Stimulated activated CD4-positive, alpha-beta T cell treated with anti-CD3 and anti-CD28 coated beads, TNF-alpha, amount 100 ng/mL, for 4 hours (primary cell): ENCODE measurements around the gene ZNF804B.

Source experiments
- DNase-seq, 3 experiments: peaks; one replicate each; pipeline ENCODE4 v3.0.0-alpha.2; 2020; ENCODE audit warnings: low read depth in 3 of 3

Gene ZNF804B

GRCh38 chr7:89265631-89266030 is 506.1 kb downstream of the ZNF804B start:
- DNase-seq, result no peak

DNA sequence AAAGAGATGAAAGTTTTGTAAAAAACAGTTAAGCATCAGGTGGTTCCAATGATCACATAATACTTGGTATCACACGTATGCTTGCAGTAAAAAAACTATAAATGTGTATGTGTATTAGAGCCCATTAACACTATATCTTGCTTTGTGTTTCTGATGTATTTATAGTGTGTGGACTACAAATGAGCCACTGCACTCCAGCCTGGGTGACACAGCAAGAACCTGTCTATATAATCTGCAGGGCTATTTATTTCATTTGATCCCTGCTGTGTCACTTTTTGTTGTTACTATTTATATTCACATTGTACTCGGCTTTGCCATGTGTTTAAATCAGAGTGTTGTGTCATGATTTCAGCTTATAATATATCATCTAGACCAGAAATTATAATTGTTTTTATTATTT is 523.8 kb downstream of the ZNF804B start:
- no peak for DNase-seq

DNA sequence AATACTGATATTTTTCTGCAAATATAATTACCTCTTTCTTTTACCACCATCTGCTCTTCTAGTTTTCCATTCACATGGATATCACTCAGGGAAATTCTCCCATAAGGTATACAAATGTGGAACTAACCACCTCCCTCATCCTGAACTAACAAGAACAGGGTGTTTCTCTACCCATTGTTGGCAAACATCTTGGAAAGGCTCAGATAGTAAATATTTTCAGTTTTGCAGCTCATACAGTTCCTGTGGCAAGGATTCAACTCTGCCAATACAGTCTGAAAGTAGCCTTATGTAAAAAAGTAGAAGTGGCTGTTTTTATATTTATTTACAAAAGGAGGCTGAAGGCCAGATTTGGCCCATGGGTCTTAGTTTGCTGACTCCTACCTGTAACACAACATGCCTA is 549.0 kb downstream of the ZNF804B start:
- no peak for DNase-seq

- no peak for DNase-seq
Observed at GRCh38 chr7:89311886-89312285, 552.4 kb downstream of the ZNF804B start.

DNA sequence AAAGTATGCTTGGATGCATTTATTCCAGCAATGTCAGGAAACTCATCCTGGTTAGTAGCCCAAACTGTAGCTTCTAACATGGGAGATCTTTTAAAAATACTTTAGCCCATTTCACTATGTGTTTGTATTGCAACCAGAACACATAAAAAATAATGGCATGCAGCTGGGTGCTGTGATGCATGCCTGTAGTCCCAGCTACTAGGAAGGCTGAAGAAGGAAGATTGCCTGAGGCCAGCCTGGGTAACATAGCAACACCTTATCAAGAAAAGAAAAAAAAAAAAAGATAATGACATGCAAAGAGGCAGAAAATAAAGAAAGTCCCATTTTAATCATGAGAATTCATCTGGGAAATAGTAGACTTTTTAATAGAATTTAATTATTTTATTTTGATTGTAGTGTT is 553.1 kb downstream of the ZNF804B start:
- DNase-seq, result no peak

DNA sequence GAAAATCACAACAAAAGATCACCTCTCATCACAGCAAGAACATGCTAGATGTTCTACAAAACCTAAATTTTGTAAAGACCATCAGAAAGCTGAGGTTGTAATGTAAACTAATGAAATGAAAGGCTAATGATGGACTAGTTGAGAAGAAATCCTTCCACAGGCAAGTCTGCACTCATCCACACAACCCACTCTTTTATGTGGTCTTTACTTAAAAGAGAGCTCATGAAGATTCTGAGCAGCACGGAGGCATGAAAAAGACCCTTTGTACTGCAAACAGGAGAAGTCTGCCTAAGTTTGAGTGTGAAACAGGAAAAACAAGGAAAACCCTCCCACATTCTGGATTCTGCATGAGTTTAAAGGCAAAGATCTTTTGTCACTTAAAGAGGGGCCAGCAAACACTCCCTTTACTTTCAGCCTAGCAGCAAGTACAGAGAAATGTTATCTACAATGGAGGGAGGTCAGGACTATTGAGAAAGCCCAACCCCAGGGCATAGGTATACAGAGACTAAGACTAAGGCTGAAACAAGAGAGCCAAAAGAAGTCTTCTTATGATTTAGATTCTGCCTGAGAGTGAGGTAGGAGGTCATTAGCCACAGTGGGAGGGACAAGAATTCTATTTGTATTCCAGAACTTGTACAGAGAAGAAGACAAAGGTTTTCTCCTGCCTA is 557.2 kb downstream of the ZNF804B start:
- DNase-seq, result no peak

DNA sequence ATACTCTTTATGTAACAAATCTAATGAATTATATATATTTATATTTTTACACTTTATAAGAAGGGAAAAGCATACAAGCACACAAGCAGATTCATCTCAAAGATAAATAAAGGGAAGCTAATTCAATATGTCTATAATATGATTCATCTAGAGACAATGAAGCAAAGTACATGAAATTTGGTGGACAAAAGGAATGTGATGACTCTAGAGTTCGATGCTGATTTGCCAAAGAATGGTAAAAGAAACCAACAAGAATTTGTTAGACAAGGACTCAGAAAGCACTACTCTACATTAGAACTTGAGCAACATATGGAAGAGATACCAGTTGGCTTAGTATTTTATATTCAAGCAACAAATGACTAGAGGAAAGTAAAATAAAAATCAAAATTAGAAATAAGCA is 572.5 kb downstream of the ZNF804B start:
- DNase-seq, result no peak

- no peak for DNase-seq
Observed at GRCh38 chr7:89334797-89335196, 575.3 kb downstream of the ZNF804B start.

DNA sequence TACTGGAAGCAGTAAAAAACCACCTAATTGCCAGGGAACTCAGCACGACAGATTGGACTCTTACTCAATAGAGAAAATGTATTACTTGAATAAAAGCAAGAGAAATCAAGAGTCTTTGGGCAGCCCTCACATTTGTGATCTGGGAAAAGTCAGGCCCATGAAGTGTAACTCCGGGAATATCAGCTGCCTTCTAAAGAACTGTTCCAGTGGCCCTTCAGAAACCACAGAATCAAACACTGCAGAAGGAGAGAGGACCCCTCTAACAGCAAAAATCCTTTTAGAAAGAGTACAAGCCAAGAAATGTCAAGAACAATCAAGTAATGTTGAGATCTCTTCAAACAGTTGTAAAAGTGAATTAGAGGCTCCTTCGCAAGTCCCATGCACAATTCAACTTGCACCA is 576.0 kb downstream of the ZNF804B start:
- no peak for DNase-seq

- no peak for DNase-seq
Observed at GRCh38 chr7:89336121-89336520, 576.6 kb downstream of the ZNF804B start.

DNA sequence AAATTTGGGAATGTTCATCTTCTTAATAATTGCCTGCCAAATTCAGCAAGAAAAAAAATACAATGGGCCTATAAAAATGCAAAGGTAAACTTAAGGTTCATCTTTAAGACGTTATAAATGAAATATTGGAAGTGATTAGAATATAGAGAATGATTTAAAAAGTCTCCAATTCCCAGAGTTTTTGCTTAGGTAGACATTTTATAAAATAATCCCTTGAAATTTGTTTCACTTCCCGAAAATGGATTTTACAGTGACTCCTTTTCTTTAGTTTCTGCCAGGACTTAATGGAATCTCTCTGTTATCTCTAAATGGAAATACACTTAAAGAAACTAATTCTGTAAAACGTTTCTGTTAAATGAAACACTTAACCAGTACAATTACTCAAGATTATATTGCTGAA is 580.2 kb downstream of the ZNF804B start:
- no peak for DNase-seq

GRCh38 chr7:89357121-89357520 is 597.6 kb downstream of the ZNF804B start:
- no peak for DNase-seq

DNA sequence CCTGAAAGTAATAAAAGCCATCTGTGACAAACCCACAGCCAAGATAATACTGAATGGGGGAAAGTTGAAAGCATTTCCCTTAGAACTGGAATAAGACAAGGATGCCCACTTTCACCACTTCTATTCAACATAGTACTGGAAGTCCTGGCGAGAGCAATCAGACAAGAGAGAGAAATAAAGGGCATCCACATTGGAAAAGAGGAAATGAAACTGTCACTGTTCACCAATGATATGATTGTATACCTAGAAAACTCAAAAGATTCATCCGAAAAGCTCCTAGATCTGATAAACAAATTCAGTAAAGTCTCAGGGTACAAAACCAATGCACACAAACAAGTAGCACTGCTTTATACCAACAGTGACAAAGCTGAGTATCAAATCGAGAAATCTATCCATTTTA is 617.7 kb downstream of the ZNF804B start:
- DNase-seq, result no peak

DNA sequence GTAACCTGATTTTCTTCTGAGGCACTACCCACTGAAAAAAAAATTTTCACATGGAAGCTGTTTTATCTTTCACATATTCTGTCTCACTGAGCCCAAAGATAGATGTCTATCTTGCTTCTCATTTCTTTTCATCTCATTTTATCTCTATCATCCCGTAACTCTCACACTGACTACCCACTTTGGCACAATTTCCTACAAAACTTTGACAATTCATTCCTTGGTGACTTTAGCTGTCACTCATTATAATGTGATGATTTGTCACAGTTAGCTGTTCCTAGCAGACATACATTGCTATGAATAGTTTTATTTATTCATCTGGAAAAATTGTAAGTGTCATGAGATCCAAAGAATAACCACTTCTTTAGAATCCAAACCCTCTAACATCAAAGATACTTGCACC is 625.9 kb downstream of the ZNF804B start:
- DNase-seq, result no peak
